Stimulated activated CD8-positive, alpha-beta memory T cell treated with anti-CD3 and anti-CD28 coated beads, Interleukin-12 subunit alpha, Interleukin-12 subunit beta, amount 100 ng/mL, for 4 hours (primary cell): Measurements from ENCODE around the gene SMAD6.

ENCODE experiments used
- DNase-seq: peaks from one replicate; pipeline ENCODE4 v3.0.0-alpha.2; 2020; ENCODE audit warnings: low read depth

SMAD6 gene

DNA sequence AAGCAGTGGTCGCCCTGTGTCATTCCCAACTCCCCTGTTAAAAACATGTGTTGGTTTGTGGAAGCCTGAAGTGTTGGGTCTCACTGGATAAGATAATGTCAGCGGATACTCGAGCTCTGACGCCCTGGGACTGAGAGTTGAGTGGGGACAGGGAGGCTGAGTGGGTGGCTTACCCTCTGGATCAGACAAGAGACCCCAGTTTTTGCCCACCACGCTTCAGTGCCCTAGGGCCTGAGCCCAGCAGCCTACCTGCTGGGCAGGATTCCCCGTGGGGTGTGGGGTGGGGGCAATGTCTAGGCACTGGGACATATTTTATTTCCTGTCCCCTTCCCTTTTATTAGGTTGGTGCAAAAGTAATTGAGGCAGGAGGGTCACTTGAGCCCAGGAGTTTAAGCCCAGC lies 75.0 kb downstream of the SMAD6 start:
- DNase-seq: no peak

DNA sequence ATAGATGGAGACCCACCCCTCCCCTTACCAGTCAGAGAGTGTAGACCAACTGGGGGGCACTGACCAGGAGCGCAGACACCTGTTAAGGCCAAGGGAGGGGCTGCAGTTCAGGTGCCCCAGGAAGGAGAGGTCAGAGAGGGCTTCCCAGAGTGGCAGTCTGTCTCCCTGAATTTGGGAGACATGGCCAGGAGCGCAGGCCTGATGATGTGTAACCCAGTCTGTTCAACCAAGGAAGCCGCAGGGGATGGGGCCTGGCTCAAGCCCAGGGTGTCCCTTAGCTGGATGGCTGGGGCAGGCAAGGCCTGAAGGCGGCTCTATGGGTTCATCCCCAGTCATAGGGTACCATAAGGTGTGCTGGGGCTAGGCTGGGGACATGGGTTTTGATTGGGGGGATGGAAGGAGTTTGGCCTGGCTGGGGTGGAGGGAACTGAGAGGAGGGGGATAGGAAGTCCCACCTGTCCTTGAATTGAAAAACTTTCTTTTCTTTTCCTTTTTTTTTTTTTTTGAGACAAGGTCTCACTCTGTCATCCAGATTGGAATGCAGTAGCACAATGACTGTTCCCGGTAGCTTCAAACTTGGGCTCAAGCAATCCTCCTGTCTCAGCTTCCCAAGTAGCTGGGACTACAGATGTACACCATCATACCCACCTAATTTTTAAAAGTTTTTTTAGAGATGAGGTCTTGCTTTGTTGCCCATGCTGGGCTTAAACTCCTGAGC lies 75.7 kb downstream of the SMAD6 start:
- no peak for DNase-seq

DNA sequence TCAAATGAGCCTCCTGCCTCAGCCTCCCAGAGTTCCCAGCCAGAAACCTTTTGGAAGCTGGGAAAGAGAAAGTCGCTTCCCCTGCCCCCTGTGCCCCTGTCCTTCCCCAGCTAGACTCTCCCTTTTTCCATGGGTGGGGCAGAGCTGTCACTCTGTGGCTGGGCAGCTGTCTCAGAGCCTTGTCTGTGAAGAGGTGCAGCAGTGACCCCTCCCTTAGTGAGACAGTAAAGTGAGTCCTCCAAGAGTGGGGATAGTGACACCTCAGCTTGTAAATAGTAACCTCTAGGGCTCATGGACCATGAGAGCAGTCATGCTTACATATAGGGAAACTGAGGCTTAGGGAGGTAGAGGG lies 76.3 kb downstream of the SMAD6 start:
- no peak for DNase-seq

DNA sequence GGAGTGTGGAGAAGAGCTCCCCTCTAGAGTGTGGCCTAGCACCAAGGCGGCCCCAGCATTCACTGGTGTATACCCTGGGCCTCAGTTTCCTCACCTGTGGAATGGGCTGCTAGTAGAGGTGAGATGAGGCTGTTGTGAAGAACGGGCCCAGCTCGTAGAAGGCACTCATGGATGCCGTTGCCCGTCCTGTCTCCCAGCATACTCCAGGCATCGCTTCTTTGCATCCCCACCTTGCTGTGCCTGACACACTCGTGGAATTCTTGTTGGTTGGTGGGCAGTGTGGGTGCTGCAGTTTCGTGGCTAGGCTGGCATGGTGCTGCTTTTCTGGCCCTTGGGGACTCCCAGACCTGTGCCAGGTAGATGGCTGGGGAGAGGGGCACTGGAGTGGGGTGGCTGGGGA lies 76.7 kb downstream of the SMAD6 start:
- DNase-seq: no peak

DNA sequence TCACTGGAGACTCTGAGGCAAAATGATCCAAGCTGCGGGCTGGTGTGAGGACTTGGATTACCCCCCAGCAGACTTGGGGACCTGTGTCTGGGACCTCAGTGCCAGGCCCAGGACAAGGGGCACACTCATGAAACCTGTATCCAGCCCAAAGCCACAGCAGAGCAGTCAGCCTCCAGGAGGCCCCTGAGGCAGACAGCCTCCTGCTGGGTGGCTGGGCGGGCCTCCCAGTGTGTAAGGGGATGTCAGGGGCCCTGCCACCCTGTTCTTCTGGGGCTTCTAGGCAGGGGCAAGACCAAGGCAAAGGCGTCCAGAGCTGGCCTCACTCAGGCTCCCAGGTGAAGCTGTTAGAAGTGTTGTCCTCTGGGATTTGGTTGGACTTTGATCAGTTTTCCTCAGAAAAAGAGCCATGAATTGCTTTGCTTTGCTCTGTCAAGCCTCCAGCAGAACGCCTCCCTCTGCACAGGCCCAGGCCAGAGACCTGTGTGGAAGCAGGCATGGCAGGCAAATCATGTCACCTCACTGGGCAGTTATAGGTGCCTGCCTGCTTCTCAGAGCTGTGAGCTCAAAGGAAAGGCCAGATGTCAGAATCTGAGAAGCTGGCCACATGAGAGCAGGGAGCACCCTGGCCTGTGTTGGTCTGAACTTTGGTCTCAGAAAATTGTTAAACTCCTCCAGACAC lies 77.4 kb downstream of the SMAD6 start:
- DNase-seq: no peak

DNA sequence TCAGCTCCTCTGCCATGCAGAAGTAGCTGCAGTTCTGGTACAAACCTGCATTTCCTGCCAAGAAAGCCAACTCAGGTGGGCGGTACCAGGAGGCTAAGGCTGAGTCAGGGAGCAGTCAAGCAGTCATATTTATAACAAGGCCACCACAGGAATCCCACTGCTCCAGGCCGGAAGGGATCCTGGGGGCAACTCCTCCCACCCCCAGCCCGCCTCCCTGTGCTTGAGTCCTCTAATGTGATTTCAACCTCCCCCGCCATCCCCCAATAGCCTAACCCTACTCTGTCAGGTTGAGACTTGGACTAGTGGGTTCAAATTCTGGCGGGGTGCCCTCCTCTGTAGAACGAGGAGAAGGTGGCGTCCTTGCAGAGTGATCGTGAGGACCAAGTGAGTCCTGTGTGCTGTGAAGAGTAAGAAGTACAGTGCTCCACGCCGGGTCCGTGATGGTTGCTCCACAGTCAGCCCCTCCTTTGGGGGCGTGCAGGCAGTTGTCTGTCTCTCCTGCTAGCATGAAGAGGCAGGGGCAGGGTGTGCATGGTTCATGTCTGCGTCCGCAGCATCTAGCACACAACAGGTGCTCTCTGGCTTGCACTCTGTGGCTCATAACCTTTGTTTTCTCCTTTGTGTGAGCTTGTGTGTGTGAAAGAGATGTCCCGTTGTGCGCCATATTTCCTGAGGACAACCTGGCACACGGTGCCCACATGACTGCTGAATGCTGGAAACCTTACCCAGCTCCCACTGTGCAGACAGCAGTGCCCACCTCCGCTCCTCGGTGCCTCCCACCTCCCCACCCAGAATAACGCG lies 78.3 kb downstream of the SMAD6 start:
- no peak for DNase-seq

DNA sequence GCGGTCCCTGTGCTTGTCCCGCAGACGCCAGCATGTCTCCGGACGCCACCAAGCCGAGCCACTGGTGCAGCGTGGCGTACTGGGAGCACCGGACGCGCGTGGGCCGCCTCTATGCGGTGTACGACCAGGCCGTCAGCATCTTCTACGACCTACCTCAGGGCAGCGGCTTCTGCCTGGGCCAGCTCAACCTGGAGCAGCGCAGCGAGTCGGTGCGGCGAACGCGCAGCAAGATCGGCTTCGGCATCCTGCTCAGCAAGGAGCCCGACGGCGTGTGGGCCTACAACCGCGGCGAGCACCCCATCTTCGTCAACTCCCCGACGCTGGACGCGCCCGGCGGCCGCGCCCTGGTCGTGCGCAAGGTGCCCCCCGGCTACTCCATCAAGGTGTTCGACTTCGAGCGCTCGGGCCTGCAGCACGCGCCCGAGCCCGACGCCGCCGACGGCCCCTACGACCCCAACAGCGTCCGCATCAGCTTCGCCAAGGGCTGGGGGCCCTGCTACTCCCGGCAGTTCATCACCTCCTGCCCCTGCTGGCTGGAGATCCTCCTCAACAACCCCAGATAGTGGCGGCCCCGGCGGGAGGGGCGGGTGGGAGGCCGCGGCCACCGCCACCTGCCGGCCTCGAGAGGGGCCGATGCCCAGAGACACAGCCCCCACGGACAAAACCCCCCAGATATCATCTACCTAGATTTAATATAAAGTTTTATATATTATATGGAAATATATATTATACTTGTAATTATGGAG lies 79.1 kb downstream of the SMAD6 start:
- no peak for DNase-seq

DNA sequence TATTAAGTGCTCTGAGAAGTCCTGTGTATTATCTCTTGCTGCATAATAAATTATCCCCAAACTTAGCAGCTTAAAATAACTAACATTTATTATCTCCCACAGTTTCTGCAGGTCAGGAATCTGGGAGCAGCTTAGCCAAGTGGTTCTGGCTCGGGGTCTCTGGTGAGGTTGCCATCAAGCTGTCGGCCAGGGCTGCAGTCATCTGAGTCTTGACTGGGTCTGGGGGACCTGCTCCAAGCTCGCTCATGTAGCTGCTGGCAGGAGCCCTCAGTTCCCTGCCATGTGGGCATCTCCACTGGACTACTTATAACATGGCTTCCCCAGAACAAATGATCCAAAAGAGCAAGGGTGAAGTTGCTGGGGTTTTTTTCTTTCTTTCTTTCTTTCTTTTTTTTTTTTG lies 80.7 kb downstream of the SMAD6 start:
- no peak for DNase-seq

DNA sequence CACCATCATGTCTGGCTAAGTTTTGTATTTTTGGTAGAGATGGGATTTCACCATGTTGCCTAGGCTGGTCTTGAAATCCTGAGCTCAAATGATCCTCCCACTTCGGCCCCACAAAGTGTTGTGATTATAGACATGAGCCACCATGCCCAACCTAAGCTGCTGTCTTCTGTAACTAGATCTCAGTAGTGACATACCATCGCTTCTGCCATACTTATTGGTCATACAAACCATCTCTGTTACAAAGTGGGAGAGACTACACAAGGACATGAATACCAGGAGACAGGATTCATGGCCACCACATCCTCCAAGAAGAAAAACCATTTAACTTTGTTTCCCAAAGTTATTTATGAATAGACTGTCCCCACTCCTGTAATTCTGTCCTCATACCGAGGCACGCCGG lies 81.3 kb downstream of the SMAD6 start:
- DNase-seq: no peak

DNA sequence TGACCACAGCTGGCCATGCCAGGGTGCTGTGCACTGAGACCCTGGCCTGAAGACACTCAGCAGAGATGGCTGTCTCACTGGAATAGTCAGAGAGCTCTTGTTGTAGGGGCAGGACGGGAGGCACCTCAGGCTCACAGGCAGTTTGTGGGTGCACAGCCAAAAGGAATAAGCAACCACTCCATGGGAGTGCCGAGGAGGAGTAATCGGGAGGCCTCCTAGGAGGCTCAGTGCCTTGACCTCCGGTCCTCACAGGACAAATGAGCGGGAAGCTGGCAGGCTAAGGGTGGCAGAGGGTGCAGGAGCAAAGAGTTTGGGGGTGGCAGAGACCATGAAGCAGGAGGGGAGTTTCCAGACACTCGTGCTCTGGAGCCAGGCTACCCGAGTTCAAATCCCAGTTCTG lies 81.7 kb downstream of the SMAD6 start:
- no peak for DNase-seq

DNA sequence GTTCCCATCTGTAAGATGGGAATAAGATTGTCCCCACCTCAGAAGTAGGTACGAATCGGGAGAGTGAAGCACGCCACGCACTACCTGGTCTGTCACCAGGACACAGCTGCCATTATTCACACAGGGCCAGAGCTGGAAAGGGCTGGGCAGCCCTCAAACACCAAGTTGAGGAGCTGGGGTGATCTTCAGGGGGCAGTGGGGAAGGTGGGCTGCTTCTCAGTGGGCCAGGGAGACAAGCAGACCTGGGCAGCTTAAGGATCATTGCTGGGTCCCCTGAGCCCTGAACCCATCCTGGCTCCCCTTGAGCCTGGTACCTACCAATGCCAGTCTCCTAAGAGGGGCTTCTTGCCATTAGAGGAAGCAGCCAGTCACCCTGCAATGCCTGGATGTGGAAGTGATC lies 82.1 kb downstream of the SMAD6 start:
- no peak for DNase-seq

DNA sequence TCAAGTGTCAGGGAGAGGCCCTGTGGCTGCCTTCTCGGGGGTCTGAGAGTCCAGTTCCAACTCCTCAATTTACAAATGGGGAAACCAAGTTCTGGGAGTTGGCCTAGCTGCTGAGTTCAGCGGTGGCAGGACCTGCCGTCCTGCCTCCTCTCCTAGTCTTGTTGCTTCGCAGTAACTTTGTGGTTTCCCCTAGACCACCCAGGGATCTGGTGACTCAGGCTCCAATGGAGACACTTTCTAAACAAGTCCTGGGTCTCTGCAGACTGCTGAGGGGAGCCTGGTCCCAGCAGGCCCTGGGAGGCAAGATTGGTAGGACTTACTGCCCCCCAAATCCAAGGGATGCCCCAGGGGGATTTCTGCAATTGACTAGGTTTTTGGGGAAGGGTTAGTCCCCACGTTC lies 83.6 kb downstream of the SMAD6 start:
- DNase-seq: no peak

DNA sequence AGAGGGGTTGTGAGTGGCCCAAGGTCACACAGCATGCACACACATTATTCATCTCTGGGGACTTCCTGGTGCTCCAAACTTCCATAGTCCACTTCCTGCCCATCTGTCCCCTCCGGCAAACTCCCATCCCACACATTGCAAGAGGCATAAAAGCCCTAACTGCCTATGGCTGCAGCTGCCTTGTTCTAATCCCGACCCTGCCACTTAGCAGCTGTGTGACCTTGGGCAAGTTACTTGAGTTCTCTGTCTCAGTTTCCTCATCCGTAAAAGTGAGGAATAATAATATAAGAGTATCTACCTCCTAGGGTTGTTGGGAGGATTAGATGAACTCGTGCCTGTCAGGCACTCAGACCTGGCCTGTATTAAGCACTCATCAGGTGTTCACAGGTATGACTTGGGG lies 84.2 kb downstream of the SMAD6 start:
- DNase-seq: no peak

DNA sequence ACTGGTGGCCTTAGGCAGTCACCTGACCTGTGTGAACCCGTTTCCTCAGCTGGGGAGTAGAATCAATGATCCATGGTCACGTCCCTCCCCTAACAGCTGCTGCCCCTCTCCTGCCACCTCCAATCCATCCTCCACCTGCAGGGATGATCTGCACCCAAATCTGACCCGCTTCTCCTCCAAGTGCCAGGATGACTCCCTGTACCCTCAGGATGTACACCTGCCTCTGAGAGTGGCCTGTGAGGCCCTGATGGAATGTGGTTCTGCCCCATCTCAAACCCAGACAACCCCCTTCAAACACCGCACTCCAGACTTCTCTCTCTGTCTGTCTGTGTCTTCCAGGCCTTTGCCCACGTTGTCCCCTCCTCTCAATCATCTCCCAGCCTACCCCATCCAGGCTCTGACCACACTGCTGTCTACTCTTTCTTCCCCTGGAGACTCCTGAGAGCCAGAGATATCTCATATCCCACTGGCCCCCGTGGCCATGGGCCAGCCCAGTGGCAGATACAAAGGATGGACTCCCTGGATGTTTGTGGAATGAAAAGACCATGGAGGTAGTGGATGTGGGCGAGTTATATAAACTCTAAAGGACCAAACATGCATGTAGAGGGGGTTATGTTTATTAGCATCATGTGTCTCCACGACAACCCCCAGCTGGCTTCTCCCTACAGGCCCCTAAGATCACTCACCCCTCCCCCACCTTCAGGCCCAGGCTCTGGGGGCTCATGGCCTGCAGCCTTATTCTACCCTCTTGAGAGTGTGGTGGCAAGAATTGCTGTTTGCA lies 84.9 kb downstream of the SMAD6 start:
- DNase-seq: no peak

DNA sequence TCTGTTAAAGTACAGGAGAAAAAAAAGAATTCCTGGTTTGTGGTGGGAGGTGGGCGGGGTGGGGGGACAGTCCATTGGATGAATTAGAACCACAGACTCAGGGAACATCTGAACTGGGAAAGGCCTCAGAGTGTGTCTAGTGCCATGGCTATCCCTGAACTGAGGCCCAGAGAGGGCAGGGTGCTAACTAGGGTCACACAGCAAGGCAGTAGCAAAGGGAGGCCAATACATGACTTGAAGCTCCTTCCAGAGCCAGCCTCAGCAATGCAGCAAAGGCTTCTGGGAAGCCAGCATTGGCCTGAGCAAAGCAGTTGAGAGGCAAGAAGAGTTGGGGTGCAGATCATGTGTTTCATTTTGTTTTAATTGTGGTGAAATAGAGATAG lies 85.4 kb downstream of the SMAD6 start:
- DNase-seq: no peak

DNA sequence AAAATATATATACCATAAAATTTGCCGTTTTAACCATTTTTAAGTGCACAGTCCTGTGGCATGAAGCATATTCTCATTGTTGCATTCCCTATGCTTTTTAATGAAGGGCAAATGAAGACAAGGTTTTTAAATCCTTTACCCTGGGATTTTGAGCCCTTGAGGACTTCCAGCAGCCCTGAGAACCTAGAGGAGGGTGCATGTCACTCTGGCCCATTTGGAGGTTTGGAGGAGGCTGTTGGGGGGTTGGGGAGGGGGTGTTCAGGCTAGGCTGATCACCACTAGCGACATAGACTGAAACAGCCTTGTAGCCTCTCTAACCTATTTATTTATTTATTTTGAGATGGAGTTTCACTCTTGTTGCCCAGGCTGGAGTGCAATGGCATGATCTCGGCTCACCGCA lies 86.0 kb downstream of the SMAD6 start:
- DNase-seq: no peak

DNA sequence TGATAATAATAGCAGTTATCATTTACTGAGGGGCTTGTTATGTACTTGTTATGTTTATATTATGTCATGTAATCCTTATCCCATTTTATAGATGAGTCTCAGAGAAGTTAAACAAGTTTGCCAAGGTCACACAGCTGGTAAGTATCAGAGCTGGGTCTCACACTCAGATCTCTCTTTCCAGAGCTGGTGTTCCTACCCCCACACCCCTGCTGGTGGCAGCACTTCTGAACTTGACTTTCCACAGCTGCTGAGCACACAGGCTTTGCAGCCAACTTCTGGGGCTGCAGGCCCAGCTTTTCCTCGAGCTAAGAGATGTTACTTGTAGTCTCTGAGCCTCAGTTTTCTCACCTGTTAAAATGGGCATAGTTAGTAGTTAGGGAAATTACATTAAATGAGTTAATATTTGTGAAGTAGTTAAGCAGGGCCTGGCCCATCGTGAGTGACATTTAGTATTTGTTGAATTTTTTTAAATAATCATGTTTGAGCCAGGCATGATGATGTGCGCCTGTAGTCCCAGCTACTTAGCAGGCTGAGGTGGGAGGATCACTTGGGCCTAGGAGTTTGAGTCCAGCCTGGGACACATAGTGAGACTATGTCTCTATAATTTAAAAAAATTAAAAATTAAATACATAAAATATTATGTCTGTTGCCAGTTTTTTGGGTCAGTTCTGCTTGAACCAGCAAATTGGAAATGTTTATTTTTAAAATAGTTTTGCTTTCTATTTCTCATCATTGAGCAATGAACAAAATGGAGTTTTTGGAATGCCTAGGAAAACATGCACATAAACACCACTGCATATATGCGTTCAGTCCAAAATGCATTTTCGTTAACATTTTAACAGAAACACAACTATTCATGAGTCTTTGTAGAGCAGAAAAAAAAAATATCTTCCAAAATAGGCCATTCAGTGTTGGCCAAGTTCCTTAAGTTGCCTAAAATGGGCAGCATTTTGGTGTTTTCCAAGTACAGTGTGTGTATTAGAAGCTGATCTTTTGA lies 87.3 kb downstream of the SMAD6 start:
- no peak for DNase-seq

DNA sequence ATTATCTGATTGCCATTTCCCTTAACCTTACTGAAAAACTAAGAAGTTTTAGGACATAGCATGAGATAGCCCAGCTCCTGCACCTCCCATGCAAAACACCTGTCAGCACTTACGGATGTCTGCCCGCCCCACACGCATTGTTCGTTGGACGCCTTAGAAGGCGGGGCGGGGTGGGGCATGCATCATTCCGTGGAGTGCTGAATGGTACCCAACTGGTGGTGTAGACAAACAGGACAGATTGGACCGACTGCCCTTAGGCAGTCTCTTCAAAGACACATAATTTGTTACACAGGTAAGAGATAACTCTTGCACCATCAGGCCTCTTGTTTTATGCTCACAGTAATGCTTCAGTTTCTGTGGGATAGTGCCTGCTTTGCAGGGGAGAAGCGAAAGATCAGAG lies 93.8 kb downstream of the SMAD6 start:
- DNase-seq: no peak

DNA sequence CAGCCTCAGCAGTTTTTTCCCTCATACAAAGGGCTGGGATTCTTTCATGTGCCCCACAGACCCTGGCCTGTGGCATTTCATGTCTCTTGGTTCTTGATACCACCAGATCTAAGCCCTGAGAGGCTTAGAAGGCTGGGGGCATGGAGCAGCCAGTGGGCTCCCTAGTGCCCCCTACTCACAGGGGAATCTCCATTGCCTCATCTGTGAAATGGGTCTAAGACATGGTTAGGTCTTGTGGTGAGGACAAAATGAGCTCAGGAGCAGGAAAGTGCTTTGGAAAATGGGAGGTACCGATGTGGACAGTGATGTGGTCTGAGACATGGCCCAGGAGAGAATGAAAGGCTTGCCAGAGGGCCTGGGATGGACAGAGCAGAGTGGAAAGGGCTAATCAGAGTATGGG lies 94.3 kb downstream of the SMAD6 start:
- DNase-seq: no peak

DNA sequence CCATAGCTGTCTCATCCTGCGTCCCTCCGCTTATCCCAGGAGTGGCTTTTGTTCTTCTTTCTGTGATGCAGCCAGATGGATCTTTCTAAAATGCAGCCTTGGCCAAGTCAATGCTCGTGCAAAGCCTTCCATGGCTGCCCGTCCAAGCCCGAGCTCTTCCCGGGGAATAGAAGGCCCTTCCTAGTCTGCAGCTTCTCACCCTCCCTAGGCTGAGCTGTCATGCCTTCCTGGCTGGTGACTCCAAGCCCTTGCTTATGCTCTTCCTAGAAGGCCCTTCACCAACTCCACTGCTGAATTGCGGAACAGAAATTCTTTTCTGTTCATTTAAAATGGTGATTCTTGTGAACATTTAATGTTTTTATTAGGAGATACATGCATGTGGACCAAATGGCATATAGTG lies 95.9 kb downstream of the SMAD6 start:
- no peak for DNase-seq
